Activated naive CD8-positive, alpha-beta T cell treated with anti-CD3 and anti-CD28 coated beads, Interleukin-2, amount 10 ng/mL, durations not matched to agents 7 days and 5 days (primary cell): ENCODE measurements around the gene CCDC40. TPM values are rescaled to one million over a fixed set of nuclear protein-coding genes. Genes with fewer than 3 reads are reported as not detected.

Source experiments
- ATAC-seq: fragments of 150-1000 bp; cut with Tn5 transposase; one replicate; pipeline ENCODE4 v1.10.0; 2021; ENCODE audit warnings: low read depth, moderate library complexity
- POLR2A ChIA-PET: fragments of 350-600 bp; sonication (Branson Sonifier 250); formaldehyde crosslinking; loops from one replicate; lab custom pipeline; 2021; ENCODE audit warnings: antibody characterized with exemption; lab: Charles Lee
- DNase-seq: peaks from one replicate; pipeline ENCODE4 v3.0.0; 2021
- H3K27ac Mint-ChIP-seq: one replicate; pipeline ENCODE4 v1.8.0; 2022; ENCODE audit warnings: mild to moderate bottlenecking, mixed read lengths
- H3K27me3 Mint-ChIP-seq: one replicate; pipeline ENCODE4 v1.8.0; 2022; ENCODE audit warnings: mild to moderate bottlenecking, moderate library complexity, mixed read lengths
- H3K36me3 Mint-ChIP-seq: one replicate; pipeline ENCODE4 v1.8.0; 2021; ENCODE audit warnings: mild to moderate bottlenecking, mixed read lengths
- H3K4me1 Mint-ChIP-seq: one replicate; pipeline ENCODE4 v1.8.0; 2021; ENCODE audit warnings: mixed read lengths
- H3K4me3 Mint-ChIP-seq: one replicate; pipeline ENCODE4 v1.8.0; 2022; ENCODE audit warnings: mild to moderate bottlenecking, moderate library complexity, mixed read lengths
- H3K9me3 Mint-ChIP-seq: one replicate; pipeline ENCODE4 v1.8.0; 2021; ENCODE audit warnings: mixed read lengths
- total RNA-seq, 2 experiments: library from RNA; stranded (reverse); gene quantifications; one replicate each; pipeline ENCODE4 v1.2.3, GENCODE V29; 2021

Gene CCDC40
- total RNA-seq, 2 experiments from 2014 or later = 1.3 to 1.4 TPM

- Mint-ChIP-seq H3K9me3 (no peaks in the 10 kb centered on the region), H3K4me1 (peaks cover 7% of the 10 kb centered on the region), H3K4me3 (no peak overlapping the region), H3K27ac (no peak overlapping the region), H3K36me3 (no peaks in the 10 kb centered on the region), H3K27me3 (peaks cover 5% of the 10 kb centered on the region)
- DNase-seq (no peak), ATAC-seq (no peak)
- POLR2A ChIA-PET = no interaction called here
Observed at GRCh38 chr17:80095038-80095843, 58.8 kb downstream of the CCDC40 start.

- no peak for ATAC-seq
- H3K27ac Mint-ChIP-seq = no peak overlapping the region
- POLR2A ChIA-PET = no interaction called here
- no peaks in the 10 kb centered on the region for H3K9me3 Mint-ChIP-seq
- H3K4me3 Mint-ChIP-seq = no peak overlapping the region
- H3K4me1 Mint-ChIP-seq = peaks cover 13% of the 10 kb centered on the region
- DNase-seq = no peak
- H3K27me3 Mint-ChIP-seq = peaks cover 5% of the 10 kb centered on the region
- no peaks in the 10 kb centered on the region for H3K36me3 Mint-ChIP-seq
Observed at GRCh38 chr17:80095844-80096475, 59.5 kb downstream of the CCDC40 start.

- Mint-ChIP-seq H3K27ac (no peak overlapping the region), H3K36me3 (no peaks in the 10 kb centered on the region), H3K4me1 (peaks cover 13% of the 10 kb centered on the region), H3K4me3 (no peak overlapping the region), H3K9me3 (no peaks in the 10 kb centered on the region), H3K27me3 (peaks cover 3% of the 10 kb centered on the region)
- DNase-seq = no peak
- ATAC-seq = no peak
- POLR2A ChIA-PET = no interaction called here
Observed at GRCh38 chr17:80096561-80097021, 60.1 kb downstream of the CCDC40 start.

GRCh38 chr17:80097127-80097621, 60.7 kb downstream of the CCDC40 start:
- H3K27ac Mint-ChIP-seq = no peak overlapping the region
- no peak for ATAC-seq
- H3K27me3 Mint-ChIP-seq = peaks cover 1% of the 10 kb centered on the region
- H3K36me3 Mint-ChIP-seq = no peaks in the 10 kb centered on the region
- POLR2A ChIA-PET = no interaction called here
- H3K9me3 Mint-ChIP-seq = no peaks in the 10 kb centered on the region
- H3K4me1 Mint-ChIP-seq = peaks cover 13% of the 10 kb centered on the region
- no peak overlapping the region for H3K4me3 Mint-ChIP-seq
- no peak for DNase-seq

DNA sequence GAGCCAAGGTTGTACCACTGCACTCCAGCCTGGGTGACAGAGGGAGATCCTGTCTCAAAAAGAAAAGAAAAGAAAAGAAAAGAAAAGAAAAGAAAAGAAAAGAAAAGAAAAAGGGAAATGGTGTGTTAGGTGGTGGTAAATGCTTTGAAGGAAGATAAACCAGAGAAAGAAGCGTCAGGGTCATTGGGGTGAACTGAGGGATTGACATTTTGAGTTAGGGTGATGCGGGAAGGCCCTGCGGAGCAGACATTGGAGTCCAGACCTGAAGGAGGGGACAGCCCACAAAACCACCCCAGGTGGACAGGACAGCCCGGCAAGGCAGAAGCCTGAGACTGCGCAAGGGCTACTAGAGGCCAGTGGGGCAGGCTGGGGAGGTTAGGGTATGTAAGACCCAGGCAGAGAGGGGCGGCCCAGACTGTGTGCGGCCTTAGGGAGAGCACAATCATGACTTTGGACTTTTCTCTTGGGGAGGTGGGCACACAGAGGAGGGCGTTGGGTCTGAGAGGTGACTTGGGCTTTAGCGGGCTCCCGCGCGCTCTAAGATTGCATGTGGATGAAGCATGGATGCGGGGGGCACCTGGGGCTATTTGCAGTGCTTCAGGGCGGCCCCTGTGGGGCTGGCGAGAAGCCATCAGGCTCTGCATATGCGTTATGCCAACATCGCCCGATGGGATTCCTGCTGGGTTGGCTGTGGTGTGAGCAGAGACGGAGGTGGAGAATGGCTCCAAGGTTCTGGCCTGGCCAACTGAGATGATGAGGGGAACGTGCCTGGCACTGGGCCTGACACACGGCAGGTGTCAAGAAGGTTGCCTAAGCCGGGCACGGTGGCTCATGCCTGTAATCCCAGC, 61.6 kb downstream of the CCDC40 start:
- DNase-seq = no peak
- no peaks in the 10 kb centered on the region for H3K36me3 Mint-ChIP-seq
- H3K27me3 Mint-ChIP-seq = peaks cover 1% of the 10 kb centered on the region
- H3K27ac Mint-ChIP-seq = no peak overlapping the region
- H3K4me1 Mint-ChIP-seq = peaks cover 18% of the 10 kb centered on the region
- no peak for ATAC-seq
- POLR2A ChIA-PET = no interaction called here
- no peaks in the 10 kb centered on the region for H3K9me3 Mint-ChIP-seq
- no peak overlapping the region for H3K4me3 Mint-ChIP-seq

DNA sequence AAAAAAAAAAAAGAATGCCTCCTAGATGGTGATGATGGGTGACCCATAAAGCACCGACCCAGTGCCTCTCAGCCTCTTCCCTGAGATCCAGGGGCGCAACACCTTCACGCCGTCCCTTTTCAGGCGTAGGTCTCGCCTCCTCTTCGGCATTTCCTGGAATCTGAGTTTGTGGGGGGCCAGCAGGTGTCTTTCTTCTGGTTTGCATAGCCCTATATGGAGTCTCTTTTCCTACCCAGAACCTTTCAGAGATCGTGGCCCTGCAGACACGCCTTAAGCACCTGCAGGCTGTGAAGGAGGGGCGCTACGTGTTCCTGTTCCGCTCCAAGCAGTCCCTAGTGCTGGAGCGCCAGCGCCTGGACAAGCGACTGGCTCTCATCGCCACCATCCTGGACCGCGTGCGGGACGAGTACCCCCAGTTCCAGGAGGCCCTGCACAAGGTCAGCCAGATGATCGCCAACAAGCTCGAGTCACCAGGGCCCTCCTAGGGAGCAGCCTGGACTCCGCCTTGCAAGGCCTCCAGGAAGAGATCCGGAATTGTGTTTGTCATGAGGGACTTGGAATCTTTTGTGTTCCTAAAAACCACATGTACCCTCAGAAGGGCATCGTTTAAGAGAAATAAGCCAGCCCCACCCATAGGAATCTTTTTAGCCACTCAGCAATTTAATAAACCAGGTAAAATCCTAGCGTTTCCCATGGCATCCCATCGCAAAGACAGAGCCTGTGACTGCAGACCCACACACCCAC, 63.0 kb downstream of the CCDC40 start:
- ATAC-seq (no peak), DNase-seq (no peak)
- H3K9me3 Mint-ChIP-seq = no peaks in the 10 kb centered on the region
- H3K27ac Mint-ChIP-seq = no peak overlapping the region
- POLR2A ChIA-PET = interaction anchor here (0.6 to 2.6 kb wide), 2 partner anchors 12 to 47 kb away, joined by 3 to 18 read pairs; no protein-coding TSS in a partner anchor
- H3K4me1 Mint-ChIP-seq = peaks cover 20% of the 10 kb centered on the region
- no peak overlapping the region for H3K4me3 Mint-ChIP-seq
- H3K36me3 Mint-ChIP-seq = no peaks in the 10 kb centered on the region
- H3K27me3 Mint-ChIP-seq = peaks cover 1% of the 10 kb centered on the region

DNA sequence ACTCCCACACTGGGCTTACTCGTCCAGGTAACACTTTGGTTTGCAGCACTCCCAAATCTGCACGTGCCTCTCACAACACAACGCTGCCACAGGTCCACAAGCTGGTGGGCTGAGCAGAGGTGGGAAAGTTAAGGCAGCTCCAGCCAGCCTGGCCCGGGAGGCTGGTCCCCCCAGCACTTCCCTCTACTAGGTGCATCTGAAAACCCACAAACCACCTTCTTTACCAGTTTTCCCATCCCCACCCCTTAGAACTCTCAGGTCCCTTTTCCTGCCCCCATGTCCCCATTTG, 63.5 kb downstream of the CCDC40 start:
- peaks cover 1% of the 10 kb centered on the region for H3K27me3 Mint-ChIP-seq
- POLR2A ChIA-PET = interaction anchor here (2.6 kb wide), 1 partner anchor 46 kb away, joined by 18 read pairs; no protein-coding TSS in a partner anchor
- no peak overlapping the region for H3K27ac Mint-ChIP-seq
- no peaks in the 10 kb centered on the region for H3K36me3 Mint-ChIP-seq
- peaks cover 20% of the 10 kb centered on the region for H3K4me1 Mint-ChIP-seq
- DNase-seq = no peak
- H3K9me3 Mint-ChIP-seq = no peaks in the 10 kb centered on the region
- ATAC-seq = no peak
- peak overlapping the region; percentile 87 for H3K4me3 Mint-ChIP-seq

GRCh38 chr17:80101011-80101945, 64.8 kb downstream of the CCDC40 start, which contains the start of gene GAA:
Gene GAA (plus strand): TSS chr17:80101581. CDS start chr17:80104587, 3,006 bp downstream.
- Mint-ChIP-seq H3K27me3 (peaks cover 1% of the 10 kb centered on the region), H3K4me1 (peaks cover 20% of the 10 kb centered on the region), H3K27ac (peak within 1 kb of the TSS; percentile 82), H3K4me3 (peak within 1 kb of the TSS; percentile 87), H3K36me3 (no peaks in the 10 kb centered on the region), H3K9me3 (no peaks in the 10 kb centered on the region)
- POLR2A ChIA-PET = interaction anchor here (0.6 to 2.6 kb wide), 14 partner anchors 8 to 655 kb away, joined by 3 to 18 read pairs (median 3); no protein-coding TSS in a partner anchor
- ATAC-seq (peak; percentile 88), DNase-seq (peak; percentile 99)

GRCh38 chr17:80101946-80102663, 65.7 kb downstream of the CCDC40 start:
- Mint-ChIP-seq H3K9me3 (no peaks in the 10 kb centered on the region), H3K36me3 (no peaks in the 10 kb centered on the region), H3K4me1 (peaks cover 20% of the 10 kb centered on the region), H3K4me3 (peak overlapping the region; percentile 86), H3K27me3 (peaks cover 1% of the 10 kb centered on the region), H3K27ac (peak overlapping the region; percentile 82)
- no peak for DNase-seq
- peak; percentile 11 for ATAC-seq
- POLR2A ChIA-PET = interaction anchor here (0.6 to 2.6 kb wide), 13 partner anchors 10 to 654 kb away, joined by 3 to 18 read pairs (median 3); no protein-coding TSS in a partner anchor

GRCh38 chr17:80102664-80103448, 66.4 kb downstream of the CCDC40 start:
- ATAC-seq (no peak), DNase-seq (no peak)
- Mint-ChIP-seq H3K27me3 (no peaks in the 10 kb centered on the region), H3K9me3 (no peaks in the 10 kb centered on the region), H3K4me3 (peak overlapping the region; percentile 86), H3K4me1 (peaks cover 20% of the 10 kb centered on the region), H3K36me3 (no peaks in the 10 kb centered on the region), H3K27ac (no peak overlapping the region)
- POLR2A ChIA-PET = no interaction called here
